ENCODE measurements around the gene TPD52L1.

TPD52L1 gene

DNA sequence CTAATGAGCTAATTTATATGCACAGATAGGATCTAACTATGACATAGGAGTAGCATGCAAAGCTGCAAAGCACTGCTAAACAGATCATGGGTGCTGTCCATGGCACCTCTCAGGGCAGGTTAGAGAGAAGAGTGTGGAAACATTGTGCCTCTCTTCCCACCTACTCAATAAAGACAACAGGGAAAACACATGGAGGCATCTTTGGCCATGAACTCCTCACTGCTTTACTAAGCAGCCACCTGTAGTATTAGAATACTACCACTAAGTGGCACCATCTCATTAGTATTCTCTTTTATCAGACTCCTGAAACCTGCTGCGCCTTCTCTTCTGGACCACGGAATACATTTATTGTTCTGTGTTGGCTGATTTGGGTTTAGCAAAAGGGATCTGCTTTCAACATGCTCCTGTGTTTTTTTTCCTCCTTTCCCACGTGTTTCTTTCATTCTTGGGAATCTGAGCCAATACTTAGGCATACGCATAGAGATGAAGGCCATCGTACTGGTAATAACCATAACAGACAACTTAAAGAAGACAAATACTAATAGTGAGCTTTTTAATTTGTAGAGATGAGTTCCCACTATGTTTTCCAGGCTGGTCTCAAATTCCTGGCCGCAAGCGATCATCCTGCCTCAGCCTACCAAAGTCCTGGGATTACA lies 157.5 kb downstream of the TPD52L1 start:
- no peak for DNase-seq

DNA sequence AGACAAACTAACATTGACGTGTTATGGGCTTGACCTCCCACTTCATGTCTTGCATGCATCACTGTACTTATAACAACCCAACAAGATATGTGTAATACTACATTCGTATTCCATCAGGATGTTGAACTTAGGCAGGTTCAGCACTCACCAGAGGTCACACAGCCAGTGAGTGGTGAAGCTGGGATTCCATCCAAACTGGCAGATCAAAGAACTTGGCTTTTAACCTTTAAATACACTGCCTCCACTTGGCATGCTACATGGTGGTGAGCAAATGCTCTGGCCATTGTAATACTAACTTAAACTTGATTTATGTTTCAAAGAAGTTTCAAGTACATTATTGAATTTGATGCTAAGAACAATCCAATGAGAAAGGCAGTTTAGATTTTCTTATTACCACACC lies 158.9 kb downstream of the TPD52L1 start:
- DNase-seq = no peak

- DNase-seq = no peak
These were observed 159.4 kb downstream of the TPD52L1 start for GRCh38 chr6:125312950-125313349.
